Measurements from ENCODE around the gene NUP50.
A peak's percentile ranks its signal among the peaks of the same experiment; 100 is the strongest.

NUP50 gene

GRCh38 chr22:45204241-45204640, 40.5 kb downstream of the NUP50 start:
- Histone ChIP-seq H3K9me3 (ENCODE audit: control insufficient read depth, low read length) (no peaks in the 10 kb centered on the region), H3K4me1 (ENCODE audit: control insufficient read depth, insufficient read depth, low read depth, low read length) (peaks cover 41% of the 10 kb centered on the region), H3K18ac (ENCODE audit: low read depth in 1 of 2, low read length in 2 of 2) (no peak overlapping the region), H3K4me2 (ENCODE audit: low read length, poor library complexity, severe bottlenecking) (no peak overlapping the region), H3K36me3 (ENCODE audit: control insufficient read depth in 1 of 2, insufficient read depth in 2 of 2, low read depth in 1 of 2, low read length in 2 of 2) (peaks cover 58% of the 10 kb centered on the region in 2 experiments), H3K4ac (ENCODE audit: low read depth in 1 of 2, low read length in 2 of 2) (no peak overlapping the region), H3K4me3 (ENCODE audit: insufficient read depth in 1 of 2, low read depth in 1 of 2, low read length in 2 of 2) (no peak overlapping the region), H2BK5ac (ENCODE audit: low read depth, low read length, poor library complexity, severe bottlenecking) (no peak overlapping the region), H3K27ac (ENCODE audit: low read length, poor library complexity, severe bottlenecking) (no peak overlapping the region), H3K9ac (ENCODE audit: low read length) (no peak overlapping the region), H3K14ac (ENCODE audit: low read length in 2 of 2) (no peak overlapping the region), H4K91ac (ENCODE audit: low read length) (peak overlapping the region; percentile 0), H2AFZ (ENCODE audit: low read depth, low read length) (no peak overlapping the region), H3K23ac (ENCODE audit: low read length in 2 of 2) (no peak overlapping the region), H2BK12ac (ENCODE audit: low read length in 2 of 2) (peak overlapping the region in 1 of 2 experiments; percentile 0), H2BK120ac (ENCODE audit: low read depth, low read length) (no peak overlapping the region), H2BK15ac (ENCODE audit: low read depth, poor library complexity, severe bottlenecking) (no peak overlapping the region), H3K79me1 (replicated peaks; ENCODE audit: low read length, poor library complexity, severe bottlenecking) (peaks cover 11% of the 10 kb centered on the region), H3K27me3 (ENCODE audit: control insufficient read depth in 1 of 2, insufficient read depth in 1 of 2, low read length in 2 of 2) (no peaks in the 10 kb centered on the region), H2AK5ac (ENCODE audit: low read length, severe bottlenecking) (no peak overlapping the region), H4K8ac (ENCODE audit: low read length) (no peak overlapping the region)
- 86% methylated on average over 13 of the region's 13 CpGs for WGBS
- no peak for DNase-seq

DNA sequence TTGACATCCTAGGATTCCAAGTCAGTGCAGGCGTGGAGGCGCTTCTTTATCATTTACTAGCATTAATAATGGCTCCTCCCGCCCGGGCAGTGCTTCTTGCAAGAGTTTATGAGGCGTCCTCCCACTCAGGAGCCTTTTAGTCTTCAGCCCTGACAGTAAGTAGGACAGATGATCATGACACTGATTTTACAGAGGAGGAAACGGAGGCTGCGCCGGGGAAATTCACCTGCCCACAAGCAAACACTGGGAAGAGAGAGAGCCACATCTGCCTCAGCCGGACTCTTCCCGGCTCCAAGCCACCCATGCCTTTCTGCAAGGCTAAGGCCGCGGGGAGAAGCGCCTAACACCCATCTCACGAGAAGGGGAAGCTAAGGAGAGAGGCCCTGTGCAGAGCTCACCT, 41.1 kb downstream of the NUP50 start:
- no peak overlapping the region for H3K9ac ChIP-seq (ENCODE audit: low read length)
- no peak overlapping the region for H4K91ac ChIP-seq (ENCODE audit: low read length)
- no peak overlapping the region for H3K4me3 ChIP-seq (ENCODE audit: insufficient read depth in 1 of 2, low read depth in 1 of 2, low read length in 2 of 2)
- no peak overlapping the region for H3K4ac ChIP-seq (ENCODE audit: low read depth in 1 of 2, low read length in 2 of 2)
- no peak overlapping the region for H2BK15ac ChIP-seq (ENCODE audit: low read depth, poor library complexity, severe bottlenecking)
- no peaks in the 10 kb centered on the region for H3K27me3 ChIP-seq (ENCODE audit: control insufficient read depth in 1 of 2, insufficient read depth in 1 of 2, low read length in 2 of 2)
- H3K79me1 ChIP-seq (replicated peaks; ENCODE audit: low read length, poor library complexity, severe bottlenecking): peaks cover 12% of the 10 kb centered on the region
- H3K23ac ChIP-seq (ENCODE audit: low read length in 2 of 2): no peak overlapping the region
- no peak overlapping the region for H2BK5ac ChIP-seq (ENCODE audit: low read depth, low read length, poor library complexity, severe bottlenecking)
- no peak overlapping the region for H3K4me2 ChIP-seq (ENCODE audit: low read length, poor library complexity, severe bottlenecking)
- H3K9me3 ChIP-seq (ENCODE audit: control insufficient read depth, low read length): no peaks in the 10 kb centered on the region
- no peak overlapping the region for H3K18ac ChIP-seq (ENCODE audit: low read depth in 1 of 2, low read length in 2 of 2)
- no peak for DNase-seq
- 92% methylated on average over 14 of the region's 14 CpGs for WGBS
- peaks cover 52 to 53% of the 10 kb centered on the region in 2 experiments for H3K36me3 ChIP-seq (ENCODE audit: control insufficient read depth in 1 of 2, insufficient read depth in 2 of 2, low read depth in 1 of 2, low read length in 2 of 2)
- no peak overlapping the region for H2BK120ac ChIP-seq (ENCODE audit: low read depth, low read length)
- no peak overlapping the region for H2AK5ac ChIP-seq (ENCODE audit: low read length, severe bottlenecking)
- H3K4me1 ChIP-seq (ENCODE audit: control insufficient read depth, insufficient read depth, low read depth, low read length): peaks cover 47% of the 10 kb centered on the region
- no peak overlapping the region for H2AFZ ChIP-seq (ENCODE audit: low read depth, low read length)
- no peak overlapping the region for H4K8ac ChIP-seq (ENCODE audit: low read length)
- H3K14ac ChIP-seq (ENCODE audit: low read length in 2 of 2): no peak overlapping the region
- no peak overlapping the region for H2BK12ac ChIP-seq (ENCODE audit: low read length in 2 of 2)
- no peak overlapping the region for H3K27ac ChIP-seq (ENCODE audit: low read length, poor library complexity, severe bottlenecking)

DNA sequence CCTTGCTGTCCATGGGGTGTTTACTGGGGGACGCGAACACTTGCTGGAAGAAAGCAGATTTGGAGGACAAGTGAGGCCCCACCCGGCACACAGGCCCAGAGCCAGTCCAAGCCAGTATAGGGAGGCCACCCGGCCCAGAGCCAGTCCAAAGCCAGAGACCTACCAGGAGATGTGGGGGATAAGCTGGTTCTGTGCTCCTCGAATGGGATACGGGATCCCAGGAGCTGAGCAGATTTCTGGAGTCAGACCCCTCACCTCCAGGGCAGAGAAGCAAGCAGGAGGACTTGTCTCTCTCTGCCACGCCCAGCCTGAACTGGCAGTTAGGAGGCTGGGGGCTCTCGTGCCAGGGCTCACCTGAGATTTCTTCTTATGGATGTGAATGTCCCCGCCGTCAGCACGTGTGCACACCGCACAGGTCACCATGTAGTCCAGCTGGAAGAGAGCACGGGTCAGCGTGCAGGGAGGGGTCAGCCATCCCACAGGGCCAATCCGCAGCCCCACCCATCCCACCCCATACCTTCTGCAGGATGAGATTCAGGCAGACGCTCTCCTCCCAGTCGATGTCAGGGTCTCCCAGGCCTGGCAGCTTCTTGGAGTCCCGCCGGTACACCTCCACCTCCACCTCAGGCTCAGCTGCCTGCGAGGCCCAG, 41.7 kb downstream of the NUP50 start:
- H4K8ac ChIP-seq (ENCODE audit: low read length): no peak overlapping the region
- H3K9me3 ChIP-seq (ENCODE audit: control insufficient read depth, low read length): no peaks in the 10 kb centered on the region
- H3K4ac ChIP-seq (ENCODE audit: low read depth in 1 of 2, low read length in 2 of 2): no peak overlapping the region
- H3K4me3 ChIP-seq (ENCODE audit: insufficient read depth in 1 of 2, low read depth in 1 of 2, low read length in 2 of 2): no peak overlapping the region
- no peak overlapping the region for H3K23ac ChIP-seq (ENCODE audit: low read length in 2 of 2)
- no peak overlapping the region for H3K9ac ChIP-seq (ENCODE audit: low read length)
- no peak overlapping the region for H4K91ac ChIP-seq (ENCODE audit: low read length)
- H2AFZ ChIP-seq (ENCODE audit: low read depth, low read length): no peak overlapping the region
- no peak overlapping the region for H3K4me2 ChIP-seq (ENCODE audit: low read length, poor library complexity, severe bottlenecking)
- peaks cover 46 to 51% of the 10 kb centered on the region in 2 experiments for H3K36me3 ChIP-seq (ENCODE audit: control insufficient read depth in 1 of 2, insufficient read depth in 2 of 2, low read depth in 1 of 2, low read length in 2 of 2)
- no peak overlapping the region for H2BK5ac ChIP-seq (ENCODE audit: low read depth, low read length, poor library complexity, severe bottlenecking)
- H3K27ac ChIP-seq (ENCODE audit: low read length, poor library complexity, severe bottlenecking): no peak overlapping the region
- no peaks in the 10 kb centered on the region for H3K27me3 ChIP-seq (ENCODE audit: control insufficient read depth in 1 of 2, insufficient read depth in 1 of 2, low read length in 2 of 2)
- no peak overlapping the region for H2BK15ac ChIP-seq (ENCODE audit: low read depth, poor library complexity, severe bottlenecking)
- peaks cover 46% of the 10 kb centered on the region for H3K4me1 ChIP-seq (ENCODE audit: control insufficient read depth, insufficient read depth, low read depth, low read length)
- no peak overlapping the region for H2BK120ac ChIP-seq (ENCODE audit: low read depth, low read length)
- H3K18ac ChIP-seq (ENCODE audit: low read depth in 1 of 2, low read length in 2 of 2): no peak overlapping the region
- H2AK5ac ChIP-seq (ENCODE audit: low read length, severe bottlenecking): no peak overlapping the region
- H3K14ac ChIP-seq (ENCODE audit: low read length in 2 of 2): no peak overlapping the region
- WGBS: 98% methylated on average over 20 of the region's 20 CpGs
- H3K79me1 ChIP-seq (replicated peaks; ENCODE audit: low read length, poor library complexity, severe bottlenecking): peaks cover 11% of the 10 kb centered on the region
- no peak for DNase-seq
- no peak overlapping the region for H2BK12ac ChIP-seq (ENCODE audit: low read length in 2 of 2)

- DNase-seq: no peak
- no peak overlapping the region for H2BK15ac ChIP-seq (ENCODE audit: low read depth, poor library complexity, severe bottlenecking)
- H3K4me1 ChIP-seq (ENCODE audit: control insufficient read depth, insufficient read depth, low read depth, low read length): peaks cover 44% of the 10 kb centered on the region
- H4K8ac ChIP-seq (ENCODE audit: low read length): no peak overlapping the region
- H3K4me2 ChIP-seq (ENCODE audit: low read length, poor library complexity, severe bottlenecking): no peak overlapping the region
- no peak overlapping the region for H3K4ac ChIP-seq (ENCODE audit: low read depth in 1 of 2, low read length in 2 of 2)
- H2BK12ac ChIP-seq (ENCODE audit: low read length in 2 of 2): no peak overlapping the region
- H2AFZ ChIP-seq (ENCODE audit: low read depth, low read length): no peak overlapping the region
- no peaks in the 10 kb centered on the region for H3K27me3 ChIP-seq (ENCODE audit: control insufficient read depth in 1 of 2, insufficient read depth in 1 of 2, low read length in 2 of 2)
- H3K27ac ChIP-seq (ENCODE audit: low read length, poor library complexity, severe bottlenecking): no peak overlapping the region
- no peak overlapping the region for H2BK120ac ChIP-seq (ENCODE audit: low read depth, low read length)
- H3K36me3 ChIP-seq (ENCODE audit: control insufficient read depth in 1 of 2, insufficient read depth in 2 of 2, low read depth in 1 of 2, low read length in 2 of 2): peaks cover 40 to 54% of the 10 kb centered on the region in 2 experiments
- peaks cover 19% of the 10 kb centered on the region for H3K79me1 ChIP-seq (replicated peaks; ENCODE audit: low read length, poor library complexity, severe bottlenecking)
- no peak overlapping the region for H3K18ac ChIP-seq (ENCODE audit: low read depth in 1 of 2, low read length in 2 of 2)
- H3K4me3 ChIP-seq (ENCODE audit: insufficient read depth in 1 of 2, low read depth in 1 of 2, low read length in 2 of 2): no peak overlapping the region
- no peak overlapping the region for H2BK5ac ChIP-seq (ENCODE audit: low read depth, low read length, poor library complexity, severe bottlenecking)
- no peak overlapping the region for H3K14ac ChIP-seq (ENCODE audit: low read length in 2 of 2)
- no peak overlapping the region for H3K23ac ChIP-seq (ENCODE audit: low read length in 2 of 2)
- no peak overlapping the region for H4K91ac ChIP-seq (ENCODE audit: low read length)
- WGBS: 97% methylated on average over 4 of the region's 6 CpGs
- no peaks in the 10 kb centered on the region for H3K9me3 ChIP-seq (ENCODE audit: control insufficient read depth, low read length)
- no peak overlapping the region for H3K9ac ChIP-seq (ENCODE audit: low read length)
- H2AK5ac ChIP-seq (ENCODE audit: low read length, severe bottlenecking): no peak overlapping the region
These were observed 42.5 kb downstream of the NUP50 start for GRCh38 chr22:45206233-45206632.

All from mesenchymal stem cell (in vitro differentiated cells and primary cell).